GM11168 (cell line): ENCODE data around the gene OXTR.

ENCODE experiments used
- in situ Hi-C: fragments of 300-500 bp; cut with MboI; formaldehyde crosslinking; loops from one replicate; pipeline ENCODE4 v1.12.0; 2022; ENCODE audit warnings: low sequenced_read_pairs; ENCODE audit not compliant: unreplicated experiment

The OXTR gene

GRCh38 chr3:8769088-8769822 lies at the start of gene OXTR:
TSS of gene OXTR (minus strand) at chr3:8769613. CDS start at chr3:8768187, 1,426 bp downstream.
- in situ Hi-C loops, result no loop called here

- in situ Hi-C loops, result no loop called here
Measured at GRCh38 chr3:8817486-8817885, 48.1 kb upstream of the OXTR start.

GRCh38 chr3:8816106-8816505 lies 46.7 kb upstream of the OXTR start:
- in situ Hi-C loops, result no loop called here

- in situ Hi-C loops, result no loop called here
Measured at GRCh38 chr3:8813411-8813810, 44.0 kb upstream of the OXTR start.

- in situ Hi-C loops, result no loop called here
Measured at GRCh38 chr3:8810561-8810960, 41.1 kb upstream of the OXTR start.

GRCh38 chr3:8805774-8806173 lies 36.4 kb upstream of the OXTR start:
- in situ Hi-C loops, result no loop called here

GRCh38 chr3:8802256-8802655 lies 32.8 kb upstream of the OXTR start:
- in situ Hi-C loops, result no loop called here

- in situ Hi-C loops, result no loop called here
Measured at GRCh38 chr3:8800016-8800415, 30.6 kb upstream of the OXTR start.

- in situ Hi-C loops, result no loop called here
Measured at GRCh38 chr3:8794247-8794646, 24.8 kb upstream of the OXTR start.

GRCh38 chr3:8793242-8793641 lies 23.8 kb upstream of the OXTR start:
- in situ Hi-C loops, result no loop called here

GRCh38 chr3:8790529-8790928 lies 21.1 kb upstream of the OXTR start:
- in situ Hi-C loops, result no loop called here

- in situ Hi-C loops, result no loop called here
Measured at GRCh38 chr3:8784676-8785435, 15.4 kb upstream of the OXTR start.

- in situ Hi-C loops, result no loop called here
Measured at GRCh38 chr3:8780279-8780678, 10.9 kb upstream of the OXTR start.

GRCh38 chr3:8778475-8778874 lies 9.1 kb upstream of the OXTR start:
- in situ Hi-C loops, result no loop called here

GRCh38 chr3:8777978-8778267 lies 8.5 kb upstream of the OXTR start:
- in situ Hi-C loops, result no loop called here

- in situ Hi-C loops, result no loop called here
Measured at GRCh38 chr3:8777201-8777977, 8.0 kb upstream of the OXTR start.

GRCh38 chr3:8776406-8776805 lies 7.0 kb upstream of the OXTR start:
- in situ Hi-C loops, result no loop called here

- in situ Hi-C loops, result no loop called here
Measured at GRCh38 chr3:8775602-8776001, 6.2 kb upstream of the OXTR start.

GRCh38 chr3:8775181-8775580 lies 5.8 kb upstream of the OXTR start:
- in situ Hi-C loops, result no loop called here

GRCh38 chr3:8773941-8774542 lies 4.6 kb upstream of the OXTR start:
- in situ Hi-C loops, result no loop called here
